Daoy (cell line): Measurements from ENCODE around the gene ATAD1. TPM values are rescaled to one million over a fixed set of nuclear protein-coding genes. Genes with fewer than 3 reads are reported as not detected.
"Not testable (repeated sequence)": the region's sequence is repeated elsewhere in the genome, so short reads cannot be mapped to it uniquely, and the experiment has no call there.

Experiments used
- DNase-seq: peaks from one replicate; pipeline ENCODE4 v3.0.0-alpha.2; 2015; ENCODE audit warnings: low read depth
- total RNA-seq: library from RNA; depleted of rRNA; stranded (reverse); fragments of >200 nt; shearing (Covaris generic); gene quantifications from 2 replicates; pipeline ENCODE4 v1.2.3, GENCODE V29; 2014; rRNA removed

Gene ATAD1, protein sequence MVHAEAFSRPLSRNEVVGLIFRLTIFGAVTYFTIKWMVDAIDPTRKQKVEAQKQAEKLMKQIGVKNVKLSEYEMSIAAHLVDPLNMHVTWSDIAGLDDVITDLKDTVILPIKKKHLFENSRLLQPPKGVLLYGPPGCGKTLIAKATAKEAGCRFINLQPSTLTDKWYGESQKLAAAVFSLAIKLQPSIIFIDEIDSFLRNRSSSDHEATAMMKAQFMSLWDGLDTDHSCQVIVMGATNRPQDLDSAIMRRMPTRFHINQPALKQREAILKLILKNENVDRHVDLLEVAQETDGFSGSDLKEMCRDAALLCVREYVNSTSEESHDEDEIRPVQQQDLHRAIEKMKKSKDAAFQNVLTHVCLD
- 33.9 and 35.5 TPM in 2 replicates for total RNA-seq

DNA sequence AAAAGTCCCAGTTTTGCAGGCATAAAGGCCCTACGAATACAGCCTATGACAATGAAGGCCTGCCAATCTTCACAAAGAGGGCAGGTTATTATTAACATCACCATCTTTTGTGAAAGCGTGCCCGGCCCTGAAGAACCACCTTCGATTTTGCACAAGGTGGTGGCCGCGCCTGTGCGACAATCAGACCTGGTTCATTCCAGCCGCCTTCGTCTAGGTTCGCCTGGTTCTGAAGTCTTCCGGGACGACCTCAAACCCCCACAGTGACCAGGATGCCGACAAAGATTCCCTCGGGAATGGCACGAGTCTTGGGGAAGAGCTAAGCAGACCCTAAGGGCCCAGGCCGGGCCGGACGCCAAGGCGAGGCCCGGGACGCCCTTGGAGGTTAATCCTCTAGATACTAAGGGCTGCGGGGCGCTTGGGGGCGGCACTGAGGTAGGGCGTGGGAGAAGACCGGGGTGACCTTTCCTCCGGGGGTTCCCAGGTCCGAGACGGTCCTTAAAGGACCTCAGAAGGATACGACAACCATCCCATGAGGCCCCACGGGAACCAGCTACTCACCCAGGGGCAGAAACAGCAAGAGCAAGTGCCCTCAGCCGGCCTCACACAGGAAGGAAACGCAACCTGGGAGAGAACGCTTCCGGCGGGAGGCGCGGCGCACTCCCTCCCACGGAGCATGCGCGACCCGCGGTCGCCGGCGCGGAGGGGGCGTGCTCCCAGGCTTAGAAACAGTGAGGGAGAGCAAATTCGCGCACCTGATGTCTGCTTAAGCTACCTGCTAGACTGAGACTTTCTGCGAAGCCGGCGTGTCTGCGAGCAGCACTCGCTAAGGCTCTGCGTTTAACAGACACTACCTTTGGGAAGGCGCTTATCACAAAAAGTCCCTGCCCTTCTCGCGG, at the start of gene ATAD1:
Gene ATAD1, minus strand, starts transcription at position 618 of the 896 bp plus-strand sequence. CDS start 3,627 bp downstream, outside the sequence.
- peak; percentile 90 for DNase-seq

DNA sequence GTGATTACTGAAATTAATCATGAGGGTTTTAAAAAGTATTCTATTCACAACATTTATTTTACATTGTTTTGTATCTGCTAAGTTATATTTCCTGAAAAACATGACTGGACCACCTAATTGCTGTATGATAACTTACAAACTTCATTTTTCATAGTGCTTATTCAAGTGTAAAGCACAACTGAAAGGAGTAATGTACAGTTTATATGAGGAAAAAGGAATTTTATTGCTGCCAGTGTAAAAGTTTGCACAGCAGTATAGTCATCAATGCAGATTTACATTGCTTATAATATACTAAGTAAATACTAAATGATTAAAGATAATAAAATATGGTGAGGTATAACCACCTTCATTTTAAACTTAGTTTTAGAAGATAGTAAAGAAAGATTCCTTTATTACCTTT, 49.4 kb upstream of the ATAD1 start:
- DNase-seq = no peak

DNA sequence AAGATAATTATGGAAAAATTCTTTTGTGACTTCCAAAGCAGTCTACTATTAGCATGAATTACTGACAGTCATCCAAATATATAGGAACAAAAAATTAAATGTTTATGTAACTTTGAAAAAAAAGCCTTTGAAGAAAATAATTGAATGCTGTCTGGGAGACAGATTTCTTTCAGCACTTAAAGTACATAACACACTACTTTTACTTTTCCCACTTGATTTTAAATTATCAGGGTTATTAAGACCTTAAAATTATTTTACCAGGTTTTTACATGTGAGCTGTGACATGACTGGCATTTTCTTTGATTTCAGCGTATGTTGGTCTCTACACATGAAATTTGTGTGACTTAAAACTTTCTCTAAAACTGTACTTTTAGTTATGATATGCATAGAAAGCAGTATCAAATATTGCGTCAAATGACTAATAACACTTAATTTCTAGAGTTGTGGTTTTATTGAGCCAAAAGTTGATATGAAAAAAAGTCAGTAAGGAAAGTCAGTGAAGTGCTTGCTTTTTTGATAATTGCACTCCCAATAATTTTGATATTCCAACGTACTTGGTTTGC, 48.5 kb upstream of the ATAD1 start:
- DNase-seq = no peak

DNA sequence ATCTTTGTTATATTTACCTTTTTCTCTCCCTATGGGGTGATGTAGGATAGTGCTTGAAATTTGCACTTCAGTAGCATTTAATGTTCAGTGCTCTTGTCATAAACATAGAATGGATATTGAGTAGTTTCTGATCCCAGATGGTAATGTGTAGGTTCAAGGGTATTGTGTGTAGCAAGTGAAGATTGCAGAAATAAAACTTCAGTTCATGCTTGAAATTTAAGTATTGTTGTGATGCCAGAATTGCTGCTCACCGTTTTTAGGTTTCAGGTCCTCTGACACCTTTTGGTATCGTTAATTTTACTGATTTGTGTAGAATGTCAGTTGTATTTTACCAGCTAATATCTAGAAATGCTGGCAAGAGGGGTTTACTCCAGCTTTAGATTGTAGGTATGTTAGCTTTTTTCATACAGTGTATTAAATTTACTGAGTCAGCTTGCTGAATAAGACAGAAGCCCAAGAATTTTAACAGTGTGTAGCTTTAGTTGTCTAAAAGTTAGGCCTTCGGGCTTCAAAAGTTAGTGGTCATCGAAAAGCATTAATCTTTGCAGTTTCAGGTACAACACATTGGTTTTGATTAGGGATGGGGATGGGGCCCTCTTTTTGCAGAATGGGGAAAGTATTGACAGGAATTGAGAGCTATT, 47.3 kb upstream of the ATAD1 start:
- no peak for DNase-seq

DNA sequence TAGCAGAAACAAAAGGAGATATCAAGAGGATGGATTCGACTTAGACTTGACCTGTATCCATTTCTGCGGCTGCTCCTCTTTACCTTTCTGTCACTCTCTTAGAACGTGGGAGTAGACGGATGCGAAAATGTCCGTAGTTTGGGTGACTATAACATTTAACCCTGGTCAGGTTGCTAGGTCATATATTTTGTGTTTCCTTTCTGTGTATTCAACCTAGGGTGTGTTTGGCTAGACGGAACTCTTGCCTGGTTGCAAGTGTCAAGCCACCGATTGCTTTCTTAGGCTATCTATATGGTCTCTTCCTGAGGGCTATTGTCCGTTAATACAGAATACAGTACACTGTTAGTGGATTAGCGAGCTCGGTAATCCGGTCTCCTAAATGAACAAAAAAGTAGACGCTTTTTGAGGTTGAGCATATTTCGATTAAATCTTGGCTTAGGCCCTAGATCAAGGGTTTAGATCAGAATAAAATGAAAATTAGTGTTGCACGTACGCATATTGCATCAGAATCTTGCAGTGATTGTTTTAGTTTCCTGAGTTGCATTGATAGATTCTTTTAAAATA, 46.6 kb upstream of the ATAD1 start:
- no peak for DNase-seq

DNA sequence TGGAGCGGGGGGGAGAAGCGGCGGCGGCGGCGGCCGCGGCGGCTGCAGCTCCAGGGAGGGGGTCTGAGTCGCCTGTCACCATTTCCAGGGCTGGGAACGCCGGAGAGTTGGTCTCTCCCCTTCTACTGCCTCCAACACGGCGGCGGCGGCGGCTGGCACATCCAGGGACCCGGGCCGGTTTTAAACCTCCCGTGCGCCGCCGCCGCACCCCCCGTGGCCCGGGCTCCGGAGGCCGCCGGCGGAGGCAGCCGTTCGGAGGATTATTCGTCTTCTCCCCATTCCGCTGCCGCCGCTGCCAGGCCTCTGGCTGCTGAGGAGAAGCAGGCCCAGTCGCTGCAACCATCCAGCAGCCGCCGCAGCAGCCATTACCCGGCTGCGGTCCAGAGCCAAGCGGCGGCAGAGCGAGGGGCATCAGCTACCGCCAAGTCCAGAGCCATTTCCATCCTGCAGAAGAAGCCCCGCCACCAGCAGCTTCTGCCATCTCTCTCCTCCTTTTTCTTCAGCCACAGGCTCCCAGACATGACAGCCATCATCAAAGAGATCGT, 46.0 kb upstream of the ATAD1 start:
- DNase-seq = peak; percentile 35

DNA sequence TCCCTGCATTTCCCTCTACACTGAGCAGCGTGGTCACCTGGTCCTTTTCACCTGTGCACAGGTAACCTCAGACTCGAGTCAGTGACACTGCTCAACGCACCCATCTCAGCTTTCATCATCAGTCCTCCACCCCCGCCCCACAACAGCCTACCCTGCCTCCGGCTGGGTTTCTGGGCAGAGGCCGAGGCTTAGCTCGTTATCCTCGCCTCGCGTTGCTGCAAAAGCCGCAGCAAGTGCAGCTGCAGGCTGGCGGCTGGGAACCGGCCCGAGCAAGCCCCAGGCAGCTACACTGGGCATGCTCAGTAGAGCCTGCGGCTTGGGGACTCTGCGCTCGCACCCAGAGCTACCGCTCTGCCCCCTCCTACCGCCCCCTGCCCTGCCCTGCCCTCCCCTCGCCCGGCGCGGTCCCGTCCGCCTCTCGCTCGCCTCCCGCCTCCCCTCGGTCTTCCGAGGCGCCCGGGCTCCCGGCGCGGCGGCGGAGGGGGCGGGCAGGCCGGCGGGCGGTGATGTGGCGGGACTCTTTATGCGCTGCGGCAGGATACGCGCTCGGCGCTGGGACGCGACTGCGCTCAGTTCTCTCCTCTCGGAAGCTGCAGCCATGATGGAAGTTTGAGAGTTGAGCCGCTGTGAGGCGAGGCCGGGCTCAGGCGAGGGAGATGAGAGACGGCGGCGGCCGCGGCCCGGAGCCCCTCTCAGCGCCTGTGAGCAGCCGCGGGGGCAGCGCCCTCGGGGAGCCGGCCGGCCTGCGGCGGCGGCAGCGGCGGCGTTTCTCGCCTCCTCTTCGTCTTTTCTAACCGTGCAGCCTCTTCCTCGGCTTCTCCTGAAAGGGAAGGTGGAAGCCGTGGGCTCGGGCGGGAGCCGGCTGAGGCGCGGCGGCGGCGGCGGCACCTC, 45.3 kb upstream of the ATAD1 start, which contains the start of the genes KLLN and PTEN:
Gene KLLN, minus strand, starts transcription at position 481 of the 891 bp plus-strand sequence. CDS start 1,046 bp downstream, outside the sequence.
Gene PTEN, plus strand, starts transcription at position 573 of the 891 bp plus-strand sequence. CDS start 845 bp downstream, outside the sequence.
- DNase-seq = peak; percentile 88

DNA sequence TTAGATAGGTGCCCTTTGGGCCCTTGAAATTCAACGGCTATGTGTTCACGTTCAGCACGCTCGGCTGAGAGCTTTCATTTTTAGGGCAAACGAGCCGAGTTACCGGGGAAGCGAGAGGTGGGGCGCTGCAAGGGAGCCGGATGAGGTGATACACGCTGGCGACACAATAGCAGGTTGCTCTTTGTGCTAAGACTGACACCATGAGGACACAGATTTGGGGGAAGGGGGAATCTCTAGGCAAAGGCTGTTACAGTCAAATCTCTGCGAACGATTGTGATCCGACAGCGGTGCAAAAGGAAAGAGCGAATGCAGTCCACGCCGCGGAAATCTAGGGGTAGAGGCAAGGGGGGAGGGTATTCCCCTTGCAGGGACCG, 44.6 kb upstream of the ATAD1 start:
- peak; percentile 52 for DNase-seq

DNA sequence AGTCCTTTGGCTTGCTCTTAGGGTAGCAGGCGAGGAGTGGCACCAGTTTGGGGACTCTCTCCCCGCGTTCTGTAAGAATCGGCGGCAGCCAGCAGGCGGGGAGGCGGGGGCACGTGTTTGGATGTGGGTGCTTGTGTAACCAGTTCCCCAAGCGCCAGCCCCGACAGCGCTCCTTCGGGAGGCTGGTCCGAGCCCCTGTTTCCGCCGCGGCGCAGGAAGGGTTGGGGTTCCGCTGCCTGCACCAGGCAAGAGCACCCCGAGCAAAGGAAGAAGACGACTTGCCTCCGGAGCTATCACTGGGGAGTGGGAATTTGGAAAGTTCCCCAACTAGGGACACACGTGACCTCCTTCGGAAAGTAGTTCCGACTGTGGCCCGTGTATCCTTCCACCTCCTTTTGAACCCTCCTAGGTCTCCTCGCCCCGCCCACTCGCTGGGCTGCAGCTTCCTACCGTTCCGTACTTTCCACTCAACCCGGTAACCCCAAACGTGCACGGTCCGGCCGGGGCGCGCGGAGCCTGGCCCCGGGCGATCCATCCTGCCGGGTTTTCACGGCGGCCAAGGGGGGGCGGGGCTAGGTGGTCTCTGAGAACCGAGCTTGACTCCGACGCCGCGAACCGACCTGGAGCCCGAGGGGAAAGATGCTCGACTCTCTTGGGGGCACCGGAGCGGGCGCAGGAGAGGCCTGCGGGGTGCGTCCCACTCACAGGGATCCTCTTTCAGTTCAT, 44.1 kb upstream of the ATAD1 start:
- DNase-seq = peak; percentile 73

DNA sequence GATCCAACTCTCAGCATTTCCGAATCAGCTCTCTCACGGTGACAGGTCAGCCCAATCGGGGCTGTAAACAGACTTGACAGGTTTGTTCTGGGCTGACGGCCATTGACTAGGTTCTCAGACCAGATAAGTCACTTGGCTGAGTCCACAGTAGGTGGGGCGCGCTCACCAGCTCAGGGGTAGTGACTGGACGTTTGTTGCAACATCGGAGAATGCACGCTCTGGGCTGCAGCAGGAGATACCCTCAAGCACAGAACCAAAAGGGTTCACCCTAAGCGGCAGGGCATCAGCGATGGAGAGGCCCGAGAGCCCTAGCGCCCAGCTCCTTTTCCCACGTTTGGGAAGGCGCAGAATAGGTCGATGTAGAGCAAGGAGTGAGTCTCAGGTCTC, 43.5 kb upstream of the ATAD1 start:
- DNase-seq = no peak

DNA sequence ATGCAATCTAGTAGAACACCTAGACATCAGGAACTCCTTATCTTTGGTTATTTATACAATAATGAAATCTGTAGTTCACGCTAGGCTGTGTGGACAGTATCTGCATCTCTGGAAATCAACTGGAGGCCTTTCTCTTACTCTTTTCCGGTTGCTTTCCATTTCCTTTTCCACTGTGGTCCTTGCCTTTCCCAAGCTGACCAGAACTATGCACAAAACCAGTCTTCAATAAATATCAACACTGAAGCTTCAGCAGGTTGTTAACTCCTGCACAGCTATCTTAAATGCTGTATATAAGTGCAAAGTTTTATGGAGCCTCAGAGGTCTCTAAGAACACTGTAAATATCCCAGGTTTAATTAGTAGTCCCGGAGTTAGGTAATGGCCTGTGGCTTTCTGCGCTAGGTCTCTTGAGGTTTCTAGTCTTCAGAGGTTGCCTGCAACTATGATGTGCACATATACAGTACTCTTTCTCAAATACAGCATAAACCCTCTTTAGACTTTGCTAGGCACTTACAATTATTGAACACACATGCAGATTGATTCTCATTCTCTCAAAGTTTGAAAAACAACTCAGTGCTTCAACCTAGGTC, 42.9 kb upstream of the ATAD1 start:
- no peak for DNase-seq

DNA sequence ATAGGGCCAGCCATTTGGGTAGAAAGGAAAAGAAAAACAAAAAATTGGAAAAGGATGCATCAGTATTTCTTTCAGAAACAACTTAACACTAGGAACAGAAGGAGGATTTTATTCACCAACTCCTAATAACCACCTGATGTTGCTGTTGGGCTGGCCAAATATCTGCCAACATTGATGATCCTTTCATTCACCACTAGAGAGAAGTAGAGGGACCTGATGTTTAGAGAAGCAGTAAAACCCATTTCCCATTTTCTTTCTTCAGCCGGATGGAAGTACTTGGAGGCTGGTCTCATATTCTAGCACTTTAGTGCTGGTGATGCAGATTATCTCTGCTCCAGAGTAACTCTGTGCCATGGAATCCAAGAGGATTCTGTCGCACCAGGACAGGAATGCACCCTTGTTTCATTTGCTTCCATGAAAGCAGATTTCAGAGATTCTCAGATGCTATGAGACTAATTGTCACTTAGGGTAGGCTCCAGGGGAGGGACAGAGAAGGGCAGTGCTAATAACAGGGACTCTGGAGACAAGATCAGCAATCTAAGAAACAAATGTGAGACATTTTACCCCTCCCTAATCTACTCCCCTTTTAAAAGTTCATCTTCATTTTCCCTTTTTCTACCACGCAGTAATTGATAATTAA, 42.2 kb upstream of the ATAD1 start:
- peak; percentile 36 for DNase-seq

DNA sequence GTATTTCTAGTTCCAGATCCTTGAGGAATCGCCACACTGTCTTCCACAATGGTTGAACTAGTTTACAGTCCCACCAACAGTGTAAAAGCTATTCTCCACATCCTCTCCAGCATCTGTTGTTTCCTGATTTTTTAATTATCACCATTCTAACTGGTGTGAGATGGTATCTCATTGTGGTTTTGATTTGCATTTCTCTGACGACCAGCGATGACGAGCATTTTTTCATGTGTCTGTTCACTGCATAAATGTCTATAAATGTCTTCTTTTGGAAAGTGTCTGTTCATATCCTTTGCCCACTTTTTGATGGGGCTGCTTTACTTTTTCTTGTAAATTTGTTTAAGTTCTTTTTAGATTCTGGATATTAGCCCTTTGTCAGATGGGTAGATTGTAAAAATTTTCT, 37.6 kb upstream of the ATAD1 start:
- not testable (repeated sequence) for DNase-seq

DNA sequence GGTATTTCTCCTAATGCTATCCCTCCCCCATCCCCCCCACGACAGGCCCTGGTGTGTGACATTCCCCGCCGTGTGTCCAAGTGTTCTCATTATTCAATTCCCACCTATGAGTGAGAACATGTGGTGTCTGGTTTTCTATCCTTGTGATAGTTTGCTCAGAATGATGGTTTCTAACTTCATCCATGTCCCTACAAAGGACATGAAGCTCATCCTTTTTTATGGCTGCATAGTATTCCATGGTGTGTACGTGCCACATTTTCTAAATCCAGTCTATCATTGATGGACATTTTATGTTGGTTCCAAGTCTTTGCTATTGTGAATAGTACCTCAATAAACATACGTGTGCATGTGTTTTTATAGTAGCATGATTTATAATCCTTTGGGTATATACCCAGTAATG, 37.2 kb upstream of the ATAD1 start:
- not testable (repeated sequence) for DNase-seq

DNA sequence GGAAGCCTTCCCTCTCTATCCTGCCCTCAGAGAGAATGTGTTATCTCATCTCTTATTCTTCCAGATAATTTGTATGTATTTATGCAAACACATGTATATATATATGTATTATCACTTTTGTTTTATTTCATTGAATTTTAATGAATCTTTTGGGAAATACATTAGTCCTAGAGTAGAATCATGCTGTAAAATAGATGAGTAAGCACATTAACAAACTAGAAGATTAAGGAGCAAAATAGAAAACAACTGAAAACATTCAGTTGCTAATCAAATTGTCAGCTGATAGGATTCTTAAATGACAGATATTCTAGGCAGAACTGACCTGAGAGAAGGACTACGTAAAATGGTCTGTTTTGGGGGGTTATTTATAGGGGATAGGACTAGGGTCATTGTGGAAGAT, 34.1 kb upstream of the ATAD1 start:
- no peak for DNase-seq

DNA sequence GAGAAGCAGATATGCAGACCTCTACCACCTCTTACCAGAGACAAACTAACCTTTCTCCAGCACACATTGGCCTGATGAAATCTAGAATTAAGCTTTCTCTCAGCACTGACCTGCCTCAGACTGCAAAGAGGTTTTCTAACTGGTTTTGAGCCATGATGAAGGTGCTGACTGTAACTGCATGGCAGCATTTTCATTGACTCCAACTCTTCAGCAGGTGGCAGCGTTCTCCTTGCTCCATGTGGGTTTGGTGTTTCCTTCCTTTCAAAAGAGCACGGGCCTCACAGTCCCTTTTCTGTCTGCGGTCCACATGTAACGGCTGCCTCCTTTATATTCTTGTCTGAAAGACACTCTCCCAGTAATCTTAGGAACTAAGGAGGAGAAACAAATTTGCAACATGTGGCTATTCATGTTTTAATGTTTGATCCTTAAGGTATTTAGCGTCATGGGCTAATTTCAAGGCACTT, 32.7 kb upstream of the ATAD1 start:
- DNase-seq = peak; percentile 48

DNA sequence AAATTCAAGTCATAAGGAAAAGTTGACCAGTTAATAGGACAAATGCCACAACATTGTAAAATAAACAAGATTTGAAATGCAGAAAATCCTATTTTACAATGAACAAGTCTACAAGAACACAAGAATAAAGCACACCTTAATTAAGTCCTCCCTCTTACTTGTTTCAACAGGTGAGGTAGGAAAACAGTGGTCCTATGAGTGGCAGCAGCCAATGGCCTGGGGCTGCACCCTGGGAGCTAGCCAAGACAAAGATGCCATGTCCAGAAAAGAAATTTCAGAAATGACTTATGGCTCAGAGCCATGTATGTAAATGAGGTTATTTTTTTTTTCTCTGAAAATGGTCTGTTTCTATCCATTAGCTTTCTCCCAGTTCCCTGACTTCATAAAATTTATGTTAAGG, 31.0 kb upstream of the ATAD1 start:
- DNase-seq = no peak

DNA sequence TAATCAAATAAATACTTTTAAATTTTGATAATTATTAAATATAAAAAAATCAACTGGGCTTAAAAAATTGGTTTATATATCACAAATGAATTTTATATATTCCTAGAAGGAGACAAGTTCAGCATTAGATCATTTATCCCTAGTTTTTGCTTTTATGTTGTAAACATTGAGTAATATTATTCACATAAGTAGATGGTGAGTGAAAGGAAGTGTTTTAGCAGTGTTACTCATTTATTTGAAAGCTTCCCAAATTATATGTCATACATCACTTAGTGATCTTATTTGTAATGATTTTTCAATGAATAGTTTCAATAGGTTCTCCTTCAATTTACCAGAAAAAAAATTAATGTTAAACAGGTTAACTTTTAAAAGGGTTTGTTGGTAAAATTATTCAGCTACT, 29.5 kb upstream of the ATAD1 start:
- DNase-seq = no peak
